H1 (cell line): ENCODE measurements around the gene DMC1. TPM values are rescaled to one million over a fixed set of nuclear protein-coding genes. Genes with fewer than 3 reads are reported as not detected.

Source experiments
- CEBPB ChIP-seq: IDR thresholded peaks from 2 replicates; pipeline ENCODE4 v1.6.1; 2012; ENCODE audit warnings: low read depth, low read length
- EZH2 ChIP-seq: fragments of 200-600 bp; sonication (generic); IDR thresholded peaks from 2 replicates; pipeline ENCODE4 v1.7.1; 2012; ENCODE audit warnings: low read depth, mild to moderate bottlenecking, moderate library complexity, low read length, inconsistent platforms; ENCODE audit not compliant: severe bottlenecking
- GTF2F1 ChIP-seq: IDR thresholded peaks from 2 replicates; pipeline ENCODE4 v1.6.1; 2012; ENCODE audit warnings: low read depth, low read length, improper control_type of control experiment, borderline replicate concordance
- NRF1 ChIP-seq: IDR thresholded peaks from 2 replicates; pipeline ENCODE4 v1.6.1; 2011; ENCODE audit warnings: mild to moderate bottlenecking, low read depth, low read length, improper control_type of control experiment
- RFX5 ChIP-seq: IDR thresholded peaks from 2 replicates; pipeline ENCODE4 v1.6.1; 2011; ENCODE audit warnings: low read depth, low read length, improper control_type of control experiment, borderline replicate concordance
- TAF1 ChIP-seq: IDR thresholded peaks from 2 replicates; pipeline ENCODE4 v1.6.1; 2011; ENCODE audit warnings: mild to moderate bottlenecking, low read depth, low read length
- TBP ChIP-seq: IDR thresholded peaks from 2 replicates; pipeline ENCODE4 v1.6.1; 2011; ENCODE audit warnings: low read depth, low read length, improper control_type of control experiment
- polyA plus RNA-seq, 7 experiments: library from polyadenylated mRNA; depleted of rRNA in 3 of 7; stranded (reverse) in 5 of 7; unstranded in 2 of 7; fragments of >200 nt in 5 of 7; fragments of 200-250 nt in 2 of 7; gene quantifications; 1 replicate in 5 of 7; 2 replicates in 1 of 7; 4 replicates in 1 of 7; pipeline versions ENCODE4 v1.2.1 to v1.2.3, GENCODE V29; 2011 to 2013; ENCODE audit warnings: missing spikeins in 2 of 7, mixed read lengths in 2 of 7
- total RNA-seq: library from RNA; stranded (reverse); fragmentation: NEBNext Ultra II Directional; extraction: Animal tissue kit (Norgen Biotek cat#: 25700); gene quantifications from 2 replicates; pipeline ENCODE4 v1.2.1, GENCODE V29; 2021

The DMC1 gene
- total and polyA plus RNA-seq, 2 of the 8 experiments (the other 6 are each of a cell fraction or from before 2014, with no cell fraction given): 3.8 to 7.2 TPM

DNA sequence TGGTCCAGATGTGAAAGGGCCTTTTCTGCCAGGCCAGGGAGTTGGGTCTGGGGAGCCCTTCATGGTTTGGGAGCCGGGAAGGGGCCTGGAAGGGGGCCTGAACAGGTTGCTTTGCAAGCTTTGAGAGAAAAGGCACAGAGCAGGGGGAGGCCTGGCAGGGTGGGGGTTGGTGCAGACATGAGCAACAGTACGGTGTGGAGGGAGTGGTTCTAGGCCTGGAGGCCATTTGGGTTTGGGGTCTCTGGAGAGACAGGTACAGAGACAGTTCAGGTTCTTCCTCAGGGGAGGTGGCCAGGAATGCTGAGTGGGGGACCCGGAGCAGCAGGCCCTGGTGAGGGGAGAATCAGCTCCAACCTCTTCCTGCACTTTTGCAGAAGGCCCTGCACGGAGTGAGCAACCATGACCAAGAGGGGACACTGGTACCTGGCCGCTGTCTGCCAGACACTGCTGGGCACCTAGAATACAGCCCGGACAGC, 100.6 kb downstream of the DMC1 start (continued):
- TF ChIP-seq TBP (no peak), RFX5 (no peak), GTF2F1 (no peak), EZH2 (no peak), TAF1 (no peak), CEBPB (no peak), NRF1 (no peak)

Other genes starting within 250 kb of the DMC1 start
- gene KCNJ4, start 115.0 kb downstream of the DMC1 start, total RNA-seq: 2.2 and 2.3 TPM in 2 replicates
- 1.4 TPM in 2 replicates for gene KCNJ4, start 115.0 kb downstream of the DMC1 start, polyA plus RNA-seq (2011; rRNA removed)
- 7.8 and 7.9 TPM in 2 replicates for gene KDELR3, start 102.1 kb downstream of the DMC1 start, total RNA-seq
- 8.0 and 13.0 TPM in 2 replicates for gene KDELR3, start 102.1 kb downstream of the DMC1 start, polyA plus RNA-seq (2011; rRNA removed)
- 441 and 448 TPM in 2 replicates for gene DDX17, start 63.9 kb downstream of the DMC1 start, total RNA-seq
- gene DDX17, start 63.9 kb downstream of the DMC1 start, polyA plus RNA-seq (2011; rRNA removed): 437 and 698 TPM in 2 replicates
- gene FAM227A, start 86.2 kb upstream of the DMC1 start, total RNA-seq: 3.8 and 3.9 TPM in 2 replicates
- gene FAM227A, start 86.2 kb upstream of the DMC1 start, polyA plus RNA-seq (2011; rRNA removed): 2.1 TPM in 2 replicates
- 23.2 and 24.4 TPM in 2 replicates for gene CBY1, start 86.5 kb upstream of the DMC1 start, total RNA-seq
- gene CBY1, start 86.5 kb upstream of the DMC1 start, polyA plus RNA-seq (2011; rRNA removed): 28.5 and 30.2 TPM in 2 replicates
- gene TOMM22, start 111.8 kb upstream of the DMC1 start, total RNA-seq: 125 and 138 TPM in 2 replicates
- 47.8 and 84.0 TPM in 2 replicates for gene TOMM22, start 111.8 kb upstream of the DMC1 start, polyA plus RNA-seq (2011; rRNA removed)
- 20.2 and 21.3 TPM in 2 replicates for gene JOSD1, start 130.8 kb upstream of the DMC1 start, total RNA-seq
- 16.7 and 18.4 TPM in 2 replicates for gene JOSD1, start 130.8 kb upstream of the DMC1 start, polyA plus RNA-seq (2011; rRNA removed)
- gene GTPBP1, start 135.8 kb upstream of the DMC1 start, total RNA-seq: 91.8 and 92.0 TPM in 2 replicates
- gene GTPBP1, start 135.8 kb upstream of the DMC1 start, polyA plus RNA-seq (2011; rRNA removed): 53.1 and 80.2 TPM in 2 replicates
- gene SUN2, start 185.8 kb upstream of the DMC1 start, total RNA-seq: 10.5 and 11.7 TPM in 2 replicates
- 5.1 and 8.3 TPM in 2 replicates for gene SUN2, start 185.8 kb upstream of the DMC1 start, polyA plus RNA-seq (2011; rRNA removed)
- 7.8 and 8.8 TPM in 2 replicates for gene DNAL4, start 224.0 kb upstream of the DMC1 start, total RNA-seq
- 14.0 and 23.4 TPM in 2 replicates for gene DNAL4, start 224.0 kb upstream of the DMC1 start, polyA plus RNA-seq (2011; rRNA removed)